GM21390 (cell line): ENCODE results near the gene EHMT1.

Experiments used
- ATAC-seq: cut with Tn5 transposase; IDR thresholded peaks from one replicate; pipeline ENCODE4 v1.9.1; 2021; ENCODE audit not compliant: unreplicated experiment

EHMT1 gene

DNA sequence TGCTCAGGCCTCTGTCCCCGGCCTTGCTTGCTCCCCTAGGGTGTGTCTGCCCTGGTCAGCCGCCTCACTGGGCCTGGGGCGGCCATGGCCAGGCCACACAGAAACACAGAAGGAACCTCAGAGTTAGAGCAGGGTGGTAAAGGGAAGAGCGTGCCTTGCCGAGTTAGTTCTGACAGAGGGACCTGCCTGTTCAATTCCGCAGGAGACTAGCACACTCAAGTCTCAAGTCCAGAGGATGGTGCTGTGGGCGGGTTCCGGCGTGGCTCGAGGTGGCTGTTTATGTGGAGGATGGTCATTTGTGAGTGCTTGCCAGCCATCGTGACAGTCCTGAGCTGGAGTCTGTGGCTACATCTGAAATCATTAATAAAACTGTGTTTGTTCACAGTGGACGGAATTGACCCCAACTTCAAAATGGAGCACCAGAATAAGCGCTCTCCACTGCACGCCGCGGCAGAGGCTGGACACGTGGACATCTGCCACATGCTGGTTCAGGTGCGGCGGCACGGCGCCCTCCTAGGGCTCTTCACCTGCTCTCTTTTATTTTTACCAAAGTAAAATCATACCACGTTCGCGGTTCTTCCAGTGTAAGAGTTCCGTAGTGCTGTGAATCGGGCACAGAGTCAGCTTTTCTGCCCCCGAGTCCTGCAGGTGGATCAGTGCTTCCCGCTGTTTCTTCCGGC lies 163.2 kb downstream of the EHMT1 start:
- no peak for ATAC-seq

DNA sequence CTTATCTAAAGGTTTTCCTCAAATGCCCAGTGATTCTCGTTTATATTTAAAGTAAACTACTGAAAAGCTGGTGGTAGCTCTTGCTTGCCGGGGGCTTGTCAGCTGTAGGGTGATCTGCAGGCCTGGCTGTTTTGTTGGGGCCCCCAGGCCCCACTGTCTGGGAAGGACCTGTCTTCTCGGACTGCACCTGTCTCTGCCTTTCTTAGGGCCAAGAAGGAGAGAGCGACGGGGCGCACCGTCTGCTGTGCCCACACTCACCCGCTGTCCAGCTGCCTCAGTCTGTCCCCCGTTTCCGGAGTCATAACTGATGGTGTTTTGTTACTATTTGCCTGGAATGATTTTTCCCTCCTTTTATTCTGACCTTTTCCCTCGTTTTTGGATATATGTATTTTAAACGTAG lies 164.7 kb downstream of the EHMT1 start:
- no peak for ATAC-seq

DNA sequence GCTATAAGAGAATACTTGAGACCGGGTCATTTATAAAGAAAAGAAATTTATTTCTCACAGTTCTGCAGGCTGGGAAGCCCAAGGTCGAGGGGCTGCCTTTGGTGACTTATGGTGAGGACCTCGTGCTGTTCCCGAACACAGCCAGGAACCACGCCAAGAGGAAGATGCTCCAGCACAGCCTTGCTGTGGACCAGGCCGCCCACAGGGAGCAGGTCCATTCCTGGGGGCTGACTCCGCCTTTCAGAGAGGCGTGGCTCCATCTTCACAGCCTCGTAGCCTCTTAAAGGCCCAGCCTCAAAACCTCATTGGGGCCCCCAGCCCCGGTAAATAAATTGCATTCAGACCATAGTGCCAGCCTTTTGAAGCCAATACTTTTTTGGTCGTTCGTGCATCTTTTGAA lies 165.2 kb downstream of the EHMT1 start:
- ATAC-seq, result no peak

DNA sequence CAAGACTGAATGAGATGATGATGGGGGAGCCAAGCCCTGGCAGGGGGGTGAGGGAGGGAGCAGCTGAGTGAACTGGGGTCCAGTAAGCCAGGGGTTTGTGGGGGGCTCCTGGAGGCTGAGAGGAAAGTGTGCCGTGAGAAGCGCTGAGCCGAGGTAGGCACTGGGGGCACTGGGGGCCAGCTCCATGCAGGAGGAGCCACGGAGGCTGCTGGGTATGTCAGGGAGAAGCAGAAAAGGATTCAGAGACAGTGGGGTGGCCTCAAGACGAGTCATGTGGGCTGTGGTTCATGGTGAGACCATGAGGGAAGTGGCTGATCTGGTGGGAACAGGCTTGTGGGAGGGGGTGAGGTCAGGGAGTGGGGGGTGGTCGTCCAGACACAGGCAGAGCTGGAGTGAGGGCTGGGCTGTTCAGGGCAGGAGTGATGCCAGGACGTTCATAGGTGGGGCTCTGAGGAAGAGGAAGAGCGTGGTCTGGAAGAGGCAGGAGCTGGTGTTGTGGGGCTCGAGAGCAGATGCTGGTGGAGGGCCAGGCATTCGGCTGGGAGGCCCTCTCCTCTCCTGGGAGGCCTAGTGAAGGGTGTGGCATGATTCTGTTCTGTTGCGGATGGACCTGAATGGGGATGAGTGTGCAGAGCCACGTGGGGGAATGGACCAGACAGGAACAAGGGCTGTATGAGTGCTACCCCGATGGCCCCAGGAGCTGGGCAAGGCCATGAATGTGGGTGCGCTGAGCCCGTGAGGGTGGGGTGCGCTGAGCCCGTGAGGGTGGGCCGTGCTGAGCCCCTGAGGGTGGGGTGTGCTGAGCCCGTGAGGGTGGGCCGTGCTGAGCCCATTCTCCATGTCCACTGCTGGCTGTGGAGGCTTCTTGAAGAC lies 166.1 kb downstream of the EHMT1 start:
- ATAC-seq, result no peak

DNA sequence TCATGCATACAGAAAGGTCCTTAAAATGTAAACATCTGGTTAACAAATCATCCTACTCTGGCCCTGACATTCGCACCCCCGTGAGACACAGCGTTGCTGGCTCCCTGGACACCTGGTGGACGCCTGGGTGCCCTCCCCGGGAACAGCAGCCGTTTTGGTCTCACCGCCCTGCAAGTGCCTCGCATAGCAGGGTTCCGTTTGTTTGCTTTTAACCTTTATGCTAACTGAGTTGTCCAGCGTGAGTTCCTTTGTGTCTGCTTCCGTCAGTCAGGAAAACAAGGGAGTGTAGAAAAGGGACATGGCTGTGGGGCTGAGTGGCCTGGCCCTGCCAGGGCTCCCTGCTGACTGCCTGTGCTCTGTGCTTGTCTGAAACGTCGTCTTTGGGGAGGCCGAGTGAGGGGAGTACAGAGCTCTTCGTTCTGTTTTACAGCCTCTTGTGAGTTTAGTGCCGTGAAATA lies 166.9 kb downstream of the EHMT1 start:
- ATAC-seq, result no peak

DNA sequence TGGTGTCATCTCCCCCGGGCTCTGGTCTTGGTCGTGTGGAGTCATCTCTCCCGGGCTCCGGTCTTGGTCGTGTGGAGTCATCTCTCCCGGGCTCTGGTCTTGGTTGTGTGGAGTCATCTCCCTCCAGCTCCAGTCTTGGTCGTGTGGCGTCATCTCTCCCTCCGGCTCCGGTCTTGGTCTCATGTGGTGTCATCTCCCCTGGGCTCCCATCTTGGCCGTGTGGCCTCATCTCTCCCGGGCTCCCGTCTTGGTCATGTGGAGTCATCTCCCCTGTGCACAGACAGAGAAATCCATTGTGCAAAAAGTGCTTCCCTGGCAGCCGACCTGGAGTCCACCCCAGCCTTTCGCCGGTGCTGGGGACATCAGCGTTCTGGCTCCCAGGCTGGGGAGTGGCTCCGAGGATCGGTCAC lies 167.7 kb downstream of the EHMT1 start:
- ATAC-seq, result no peak

DNA sequence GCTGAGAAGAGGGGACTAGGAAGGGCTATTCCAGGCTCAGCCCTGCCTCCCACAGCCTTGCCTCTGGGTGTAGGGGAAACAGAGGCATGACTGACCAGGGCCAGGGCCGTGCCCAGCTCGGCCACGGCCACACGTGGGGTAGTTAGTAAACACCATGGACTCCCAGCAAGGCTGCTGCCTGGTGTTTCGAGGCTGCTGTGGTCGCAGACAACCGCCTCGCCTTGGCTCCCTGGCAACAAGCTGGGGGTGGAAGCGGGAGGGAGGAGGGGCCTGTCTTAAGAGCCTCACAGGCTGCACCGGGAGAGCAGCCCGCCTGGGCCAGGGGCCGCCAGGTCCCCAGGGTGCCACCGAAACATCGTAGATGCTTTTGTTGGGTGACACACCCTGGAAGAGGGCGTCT lies 168.6 kb downstream of the EHMT1 start:
- ATAC-seq, result no peak

DNA sequence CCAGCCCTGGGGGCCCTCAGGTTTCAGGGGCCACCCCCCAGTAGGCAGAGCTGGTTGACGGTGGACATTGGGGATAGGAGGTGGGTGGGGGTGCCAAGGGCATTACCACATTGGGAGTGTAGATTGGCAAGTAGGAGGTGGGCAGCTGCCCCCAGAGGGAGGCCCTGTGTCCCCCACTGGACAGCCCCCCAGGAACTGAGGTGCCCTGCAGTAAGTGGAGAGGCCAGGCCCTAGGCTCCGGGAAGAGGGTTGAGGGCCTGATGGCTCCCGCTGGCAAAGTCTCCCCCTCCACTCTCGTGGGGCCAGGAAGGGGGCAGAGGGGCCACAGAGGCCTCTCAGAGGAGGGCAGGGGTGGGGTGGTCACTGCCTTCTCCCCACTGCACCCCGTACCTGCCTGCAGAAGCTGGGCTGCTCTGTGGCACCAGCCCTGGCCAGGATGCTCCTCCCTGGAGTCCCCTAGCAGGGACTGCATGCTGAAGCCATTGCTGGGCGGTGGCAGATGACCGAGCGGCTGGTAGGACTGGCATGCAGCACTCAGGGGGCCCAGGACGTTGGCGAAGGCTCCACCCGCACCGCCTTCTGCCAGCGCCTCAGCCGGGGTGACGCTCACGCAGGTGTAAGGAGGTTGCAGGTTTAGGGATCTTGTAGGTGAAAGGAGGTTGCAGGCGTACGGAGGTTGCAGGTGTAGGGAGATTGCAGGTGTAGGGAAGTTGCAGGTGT lies 169.1 kb downstream of the EHMT1 start:
- ATAC-seq, result no peak

DNA sequence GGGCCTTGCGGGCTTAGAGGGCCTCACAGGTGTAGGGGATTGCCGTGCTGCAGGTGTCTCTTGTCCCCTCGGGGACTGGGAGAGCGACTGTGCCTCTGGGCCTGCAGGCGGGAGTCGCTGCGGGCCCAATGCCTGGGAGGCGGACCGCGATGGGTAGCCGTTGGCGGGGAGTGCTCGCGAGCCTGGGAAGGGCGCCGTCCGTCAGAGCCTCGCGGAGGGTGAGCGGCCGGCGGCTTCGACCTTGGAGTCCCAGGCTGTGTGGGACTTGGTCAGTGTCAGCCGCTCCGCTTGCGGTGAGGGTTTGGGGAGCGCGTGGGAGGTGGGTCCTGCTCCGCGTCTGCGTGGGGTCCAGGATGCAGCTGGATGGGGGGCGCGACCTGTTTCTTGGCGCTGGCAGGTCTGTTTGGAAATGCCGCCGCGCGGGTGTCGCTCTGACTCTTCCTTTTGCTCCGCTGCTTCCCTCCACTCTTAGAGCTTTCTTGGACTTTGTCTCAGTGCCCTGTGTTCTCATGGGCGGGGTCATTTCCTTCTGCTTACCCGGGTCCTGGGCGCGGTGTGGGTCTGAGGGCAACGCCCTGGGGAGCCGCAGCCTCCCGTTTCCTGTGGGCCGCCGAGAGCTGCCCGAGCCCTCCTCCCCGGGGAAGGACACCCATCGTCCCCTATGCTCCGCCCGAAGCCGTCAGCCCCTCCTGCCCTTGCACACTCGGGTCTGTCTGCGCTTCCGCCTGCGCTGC lies 169.9 kb downstream of the EHMT1 start:
- ATAC-seq, result no peak

DNA sequence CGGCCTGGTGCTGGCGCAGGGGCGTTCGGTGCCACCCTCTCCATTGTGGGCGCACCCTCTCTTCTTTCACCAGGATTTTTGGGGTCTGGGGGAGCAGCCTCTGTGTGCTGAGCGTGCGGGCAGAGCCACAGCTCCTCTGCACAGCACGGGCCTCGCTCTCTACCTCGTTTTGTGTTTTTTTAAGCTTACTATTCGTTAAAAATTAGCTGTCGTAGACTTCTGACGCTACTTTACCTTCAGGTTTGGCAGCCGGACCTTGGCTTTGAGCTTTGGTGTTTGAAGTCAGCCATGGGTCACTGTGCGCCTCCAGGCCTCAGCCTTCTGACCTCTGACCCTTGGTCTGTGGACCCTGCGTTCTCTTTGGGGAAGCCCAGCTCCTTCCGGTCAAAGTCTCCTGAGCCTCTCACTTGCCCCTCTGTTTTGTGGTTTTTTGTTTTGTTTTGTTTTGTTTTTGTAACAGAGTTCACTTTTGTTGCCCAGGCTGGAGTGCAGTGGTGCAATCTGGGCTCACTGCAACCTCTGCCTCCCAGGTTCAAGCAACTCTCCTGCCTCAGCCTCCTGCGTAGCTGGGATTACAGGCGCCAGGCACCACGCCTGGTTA lies 170.6 kb downstream of the EHMT1 start:
- no peak for ATAC-seq

DNA sequence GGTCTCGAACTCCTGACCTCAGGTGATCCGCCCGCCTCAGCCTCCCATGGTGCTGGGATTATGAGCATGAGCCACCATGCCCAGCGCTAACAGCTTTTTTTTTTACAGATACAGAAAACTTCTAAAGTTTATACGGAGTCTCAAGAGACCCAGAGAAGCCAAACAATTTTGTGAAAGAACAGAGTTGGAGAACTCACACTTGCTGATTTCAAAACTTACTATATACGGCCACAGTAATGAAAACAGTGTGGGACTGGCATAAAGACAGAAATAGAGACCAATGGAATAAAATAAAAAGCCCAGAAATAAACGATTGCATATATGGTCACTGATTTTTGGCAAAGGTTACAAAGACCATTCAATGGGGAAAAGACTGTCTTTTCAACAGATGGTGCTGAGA lies 173.1 kb downstream of the EHMT1 start:
- no peak for ATAC-seq

DNA sequence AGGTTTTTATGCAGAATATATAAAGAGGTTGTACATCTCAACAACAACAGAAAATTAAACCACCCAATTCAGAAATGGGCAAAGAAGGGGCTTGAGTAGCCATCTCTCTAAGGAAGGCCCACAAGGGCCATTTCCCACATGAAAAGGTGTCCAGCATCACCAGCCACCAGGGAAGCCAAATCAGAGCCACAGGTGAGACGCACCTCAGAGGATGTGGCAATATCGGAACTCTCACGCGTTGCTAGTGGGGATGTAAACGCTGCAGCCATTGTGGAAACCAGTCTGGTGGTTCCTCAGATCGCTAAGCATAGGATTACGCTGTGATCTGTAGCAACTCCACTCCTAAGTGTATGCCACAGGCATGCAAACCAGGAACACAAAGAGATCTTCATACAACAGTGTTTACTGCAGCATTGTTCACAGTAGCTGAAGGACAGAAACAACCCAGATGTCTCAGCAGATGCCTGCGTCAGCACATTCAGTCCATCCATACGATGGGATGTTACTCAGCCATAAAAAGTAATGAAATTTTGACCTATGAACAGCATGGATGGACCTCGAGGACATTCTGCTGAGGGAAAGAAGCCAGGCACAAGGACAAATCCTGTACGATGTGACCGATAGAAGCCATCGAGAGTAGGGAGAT lies 174.5 kb downstream of the EHMT1 start:
- ATAC-seq, result no peak

DNA sequence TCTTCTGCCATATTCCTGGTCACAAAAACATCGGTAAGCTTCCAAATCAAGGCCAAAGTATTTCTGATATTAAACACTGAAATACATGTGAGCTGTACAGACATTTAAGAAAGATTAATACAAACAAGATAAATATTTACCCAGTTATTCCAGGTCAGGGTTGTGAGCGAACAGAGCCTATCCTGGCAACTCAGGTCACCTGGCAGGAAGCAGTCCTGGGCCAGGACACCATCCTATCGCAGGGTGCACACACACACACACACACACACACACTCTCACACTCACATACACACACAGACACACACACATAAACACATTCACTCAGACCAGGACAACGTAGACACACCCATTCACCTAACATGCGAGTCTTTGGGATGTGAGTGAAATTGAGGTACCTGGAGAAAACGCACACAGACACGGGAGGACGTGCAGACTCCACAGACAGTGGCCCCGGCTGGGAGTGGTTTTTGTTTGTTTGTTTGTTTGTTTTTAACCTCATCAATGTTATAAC lies 176.4 kb downstream of the EHMT1 start:
- ATAC-seq, result no peak

DNA sequence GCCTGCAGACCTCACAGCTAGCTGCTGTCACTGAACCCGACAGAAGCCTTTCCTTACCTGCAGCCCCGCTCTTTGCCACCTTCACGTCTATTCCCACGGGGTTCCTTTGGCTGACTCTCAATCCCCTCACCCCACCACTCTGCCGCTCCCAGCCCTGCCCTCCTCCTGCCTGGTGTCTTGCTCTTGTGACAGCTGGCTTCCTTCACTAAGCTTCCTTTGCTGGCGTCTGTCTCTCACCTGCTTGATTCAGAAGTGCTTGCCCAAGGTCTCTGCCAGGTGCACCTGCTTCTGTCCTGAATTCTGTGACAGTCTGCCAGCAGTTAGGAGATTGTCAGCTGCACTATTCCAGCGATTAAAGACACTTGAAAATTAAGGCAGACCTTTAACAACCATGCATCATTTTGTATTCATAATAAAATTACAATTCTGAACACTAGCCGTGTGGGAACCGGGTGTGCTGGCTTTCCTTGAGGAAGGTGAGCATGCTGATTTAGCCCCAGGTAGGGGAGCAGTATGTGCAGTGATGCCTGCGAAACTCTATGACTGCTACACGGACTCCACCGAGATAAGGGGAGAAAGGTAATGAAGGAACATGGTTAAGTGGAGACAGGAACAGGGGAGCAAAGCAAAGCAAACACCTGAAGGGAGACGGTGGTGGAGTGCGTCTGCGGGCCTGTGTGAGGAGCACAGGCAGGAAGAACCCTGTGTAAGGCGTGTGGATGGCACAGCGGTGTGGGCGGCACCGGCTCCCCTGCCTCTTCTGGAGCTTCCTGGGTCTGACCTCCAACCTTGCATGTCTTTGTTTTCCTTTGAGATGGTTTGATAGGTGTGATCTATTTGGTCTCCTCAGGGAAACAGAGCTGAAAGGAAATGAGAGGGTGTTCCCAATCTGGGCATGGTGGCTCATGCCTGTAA lies 178.7 kb downstream of the EHMT1 start:
- ATAC-seq, result no peak

DNA sequence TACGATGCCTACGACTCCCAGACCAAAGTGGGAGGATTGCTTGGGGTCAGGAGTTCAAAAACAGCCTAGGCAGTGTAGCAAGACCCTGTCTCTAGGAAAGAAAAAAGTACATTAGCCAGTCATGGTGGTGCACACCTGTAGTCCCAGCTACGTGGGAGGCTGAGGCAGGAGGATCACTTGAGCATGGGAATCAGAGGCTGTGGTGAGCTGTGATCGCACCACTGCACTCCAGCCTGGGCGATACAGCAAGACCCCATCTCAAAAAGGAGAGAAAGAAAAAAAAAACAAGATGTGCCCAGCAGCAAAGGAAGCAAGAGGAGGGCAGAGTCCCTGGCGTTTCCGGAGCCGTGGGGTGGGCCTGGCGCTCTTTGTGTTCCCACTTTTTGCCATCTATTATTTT lies 179.3 kb downstream of the EHMT1 start:
- no peak for ATAC-seq

DNA sequence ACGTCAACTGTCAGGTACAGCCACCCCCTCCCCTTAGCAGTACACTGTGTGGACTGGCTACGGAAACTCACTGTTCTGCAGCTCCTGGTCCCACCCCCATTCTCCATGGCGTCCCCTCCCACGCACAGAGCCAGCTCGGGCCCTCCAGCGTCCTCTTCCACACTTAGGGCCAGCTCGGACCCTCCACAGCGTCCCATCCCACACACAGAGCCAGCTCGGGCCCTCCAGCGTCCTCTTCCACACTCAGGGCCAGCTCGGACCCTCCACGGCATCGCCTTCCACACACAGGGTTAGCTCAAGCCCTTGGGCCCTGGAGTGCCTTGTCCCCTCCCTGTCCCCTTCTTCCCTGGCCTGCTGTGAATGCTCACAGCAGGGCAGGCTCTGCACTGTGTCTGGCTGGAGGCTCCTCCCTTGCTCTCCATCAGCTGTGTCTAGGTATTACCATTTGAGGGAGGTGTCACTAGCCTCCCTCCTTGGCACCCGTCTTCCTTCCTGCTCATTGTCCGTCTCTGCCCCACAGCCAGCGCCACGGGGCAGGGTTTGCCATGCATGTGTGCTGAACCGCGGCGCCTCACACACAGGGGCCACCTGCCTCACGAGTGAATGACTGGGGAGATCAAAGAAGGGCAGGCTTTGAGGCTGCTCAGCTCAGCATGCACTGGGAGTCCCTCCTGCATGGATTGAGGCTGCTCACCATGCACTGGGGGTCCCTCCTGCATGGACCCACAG lies 180.3 kb downstream of the EHMT1 start:
- no peak for ATAC-seq

DNA sequence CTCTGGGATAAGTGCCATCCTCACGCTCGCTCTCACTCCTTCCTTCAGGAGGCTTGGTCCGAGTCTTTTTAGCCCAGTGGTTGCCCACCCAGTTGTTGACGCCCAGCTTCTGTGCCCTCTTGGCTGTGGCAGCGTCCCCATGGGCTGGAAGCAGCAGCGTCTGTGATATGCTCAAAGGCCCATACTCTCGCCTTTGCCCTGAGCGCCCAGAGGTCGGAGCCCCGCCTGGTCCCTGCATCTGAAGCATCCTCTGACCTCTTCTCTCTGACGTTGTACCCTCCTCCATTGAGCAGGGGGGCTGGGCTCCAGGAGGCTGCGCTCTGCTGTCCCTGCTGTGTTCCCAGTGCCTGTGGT lies 180.8 kb downstream of the EHMT1 start:
- ATAC-seq, result no peak
